ENCODE measurements around the gene ZCCHC24.
A peak's percentile ranks its signal among the peaks of the same experiment; 100 is the strongest.

Gene ZCCHC24

DNA sequence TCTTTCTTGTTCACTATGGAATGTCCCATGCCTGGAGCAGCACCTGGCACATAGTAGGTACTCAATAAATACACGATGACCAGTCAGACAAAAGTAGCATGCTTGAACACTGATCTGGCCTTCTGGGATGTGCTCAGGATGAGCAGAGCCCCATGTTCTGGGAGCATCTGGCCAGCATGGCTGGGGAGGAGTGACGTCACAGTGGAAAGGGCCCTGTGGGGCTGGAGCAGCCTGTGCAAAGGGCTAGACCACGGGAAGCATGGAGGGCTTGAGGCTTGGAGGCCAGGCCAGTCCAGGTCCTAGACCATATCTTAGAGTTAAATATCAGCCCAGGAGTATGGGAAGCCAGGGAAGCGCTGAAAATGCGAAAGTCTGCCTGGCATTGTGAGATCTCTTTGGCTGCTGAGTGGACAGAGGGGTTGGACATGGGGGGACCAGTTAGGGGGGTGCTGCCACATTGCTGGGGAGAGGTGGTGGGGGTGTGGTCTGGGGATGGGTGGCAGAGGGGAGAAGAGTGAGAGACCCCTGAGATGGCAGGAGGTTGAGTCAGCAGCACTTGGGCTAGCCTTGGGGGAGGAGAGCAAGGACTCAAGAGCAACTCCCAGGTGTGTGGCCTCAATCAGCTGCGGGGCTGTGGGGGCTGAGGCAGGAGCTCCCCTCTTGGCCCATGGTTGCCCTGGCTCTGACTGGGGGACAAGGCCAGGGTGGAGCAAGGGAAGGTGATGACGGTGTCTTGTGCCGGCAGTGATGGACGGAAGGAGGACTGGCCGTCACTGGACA, 34.9 kb downstream of the ZCCHC24 start:
- no peak for DNase-seq (ENCODE audit: low read depth)

DNA sequence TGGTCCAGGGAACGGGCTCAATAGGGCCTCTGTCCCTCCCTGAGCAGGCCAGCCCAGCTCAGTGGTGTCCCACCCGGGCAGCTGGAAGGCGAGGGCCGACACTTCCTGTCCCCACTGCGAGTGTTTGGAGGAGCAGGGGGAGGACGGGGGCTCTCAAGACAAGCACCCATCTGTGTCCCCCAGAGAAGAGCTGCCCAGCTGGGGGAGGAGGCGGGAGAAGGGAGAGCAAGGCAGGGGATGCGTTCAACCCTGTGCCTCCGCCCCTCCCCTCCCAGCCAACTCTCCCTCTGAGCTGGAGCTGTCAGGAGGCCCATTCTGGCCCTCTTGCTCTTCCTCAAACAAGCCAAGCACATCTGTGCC, 35.7 kb downstream of the ZCCHC24 start:
- DNase-seq (ENCODE audit: low read depth) = no peak

DNA sequence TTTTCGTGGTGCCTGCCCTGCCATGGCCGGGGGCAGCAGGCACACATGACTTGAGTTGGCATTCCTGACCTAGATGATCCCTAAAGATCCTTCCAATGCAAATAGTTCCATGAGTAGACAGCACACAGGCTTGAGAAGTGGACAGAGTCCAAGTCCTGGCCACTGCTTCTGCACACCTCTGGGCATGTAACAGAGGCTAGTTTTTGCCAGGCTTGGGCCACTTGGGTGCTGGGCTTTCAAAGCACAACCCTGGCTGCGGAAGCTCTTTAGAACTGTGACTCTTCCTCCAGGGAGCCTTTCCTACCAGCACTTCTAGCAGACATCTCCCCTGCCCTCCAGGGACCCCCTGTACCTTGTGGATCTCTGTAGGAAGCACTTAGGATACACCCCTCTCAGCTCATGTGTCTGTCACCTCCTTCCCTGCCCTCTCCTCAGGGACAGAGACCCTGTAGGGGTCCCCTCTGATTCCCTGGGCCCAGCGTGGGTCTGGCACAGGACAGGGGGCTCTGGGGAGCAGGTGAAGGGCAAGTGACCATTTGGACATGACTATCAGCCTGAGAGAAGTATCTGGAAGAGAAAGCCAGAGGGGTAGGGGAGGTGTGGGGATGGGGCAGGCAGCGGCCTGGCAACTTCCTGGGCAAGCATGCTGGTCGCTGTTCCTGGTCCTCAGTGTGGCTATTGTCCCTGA, 36.2 kb downstream of the ZCCHC24 start:
- DNase-seq (ENCODE audit: low read depth) = no peak

DNA sequence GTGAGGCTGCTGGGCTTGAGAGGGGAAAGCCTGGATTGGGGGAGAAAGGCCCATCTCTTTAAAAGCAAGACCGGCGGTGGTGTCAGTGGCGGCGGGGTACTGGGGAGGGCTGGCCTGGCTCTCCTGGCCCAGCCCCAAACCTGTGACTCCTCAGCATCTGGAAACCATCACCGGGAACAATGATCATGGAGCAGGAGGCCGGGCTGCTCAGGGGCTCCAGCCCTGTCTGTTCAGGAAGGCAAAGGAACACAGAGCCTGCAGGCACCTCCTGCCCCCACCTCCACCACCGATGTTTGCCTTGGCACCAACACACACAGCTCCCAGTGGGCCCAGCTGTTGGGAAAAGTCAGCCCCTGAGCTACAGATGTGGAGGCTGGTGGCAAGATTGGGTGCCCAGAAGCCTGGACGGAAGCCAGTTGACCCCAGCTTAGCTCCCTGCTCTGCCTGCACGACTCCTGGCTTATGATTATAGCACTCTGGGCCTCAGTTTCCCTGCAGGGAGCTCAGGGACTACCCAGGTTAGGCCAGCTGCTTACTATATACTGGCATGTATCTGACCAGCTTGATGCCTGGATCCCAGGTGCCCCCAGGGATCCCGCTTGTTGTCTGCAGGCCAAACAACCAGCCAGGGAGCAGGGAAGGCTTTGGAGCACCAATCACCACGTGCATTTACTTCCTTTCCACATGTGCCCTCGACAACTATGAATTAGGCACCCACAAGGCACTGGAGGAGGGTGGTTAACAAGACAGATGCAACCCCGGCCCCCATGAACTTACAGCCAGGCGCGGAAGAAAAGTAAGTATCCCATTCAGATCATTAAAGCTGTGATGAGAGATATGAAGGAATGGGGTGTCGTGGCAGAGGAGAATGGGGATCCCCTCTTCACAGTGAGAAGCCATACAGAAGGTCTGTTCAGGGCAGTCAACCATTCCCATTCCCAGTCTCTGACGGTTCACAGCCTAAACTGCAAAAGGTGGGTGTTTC, 37.3 kb downstream of the ZCCHC24 start:
- no peak for DNase-seq (ENCODE audit: low read depth)

DNA sequence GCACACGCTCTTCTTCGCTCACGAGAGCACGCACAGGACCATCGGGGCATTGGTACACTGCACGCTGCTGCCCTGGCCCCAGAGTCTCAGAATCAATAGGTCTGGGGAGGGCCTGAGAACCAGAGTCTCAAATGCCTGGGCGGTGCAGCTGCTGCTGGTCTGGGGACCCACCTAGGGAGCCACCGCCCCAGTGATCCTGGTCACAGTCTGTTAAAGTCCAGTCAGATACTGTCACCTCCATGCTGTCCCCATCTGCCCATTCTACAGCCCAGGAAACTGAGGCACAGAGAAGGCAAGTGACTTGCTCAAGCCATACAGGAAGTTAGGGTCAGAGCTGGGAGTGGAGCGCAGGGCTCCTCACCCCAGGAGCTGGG, 38.0 kb downstream of the ZCCHC24 start:
- DNase-seq (ENCODE audit: low read depth) = no peak

DNA sequence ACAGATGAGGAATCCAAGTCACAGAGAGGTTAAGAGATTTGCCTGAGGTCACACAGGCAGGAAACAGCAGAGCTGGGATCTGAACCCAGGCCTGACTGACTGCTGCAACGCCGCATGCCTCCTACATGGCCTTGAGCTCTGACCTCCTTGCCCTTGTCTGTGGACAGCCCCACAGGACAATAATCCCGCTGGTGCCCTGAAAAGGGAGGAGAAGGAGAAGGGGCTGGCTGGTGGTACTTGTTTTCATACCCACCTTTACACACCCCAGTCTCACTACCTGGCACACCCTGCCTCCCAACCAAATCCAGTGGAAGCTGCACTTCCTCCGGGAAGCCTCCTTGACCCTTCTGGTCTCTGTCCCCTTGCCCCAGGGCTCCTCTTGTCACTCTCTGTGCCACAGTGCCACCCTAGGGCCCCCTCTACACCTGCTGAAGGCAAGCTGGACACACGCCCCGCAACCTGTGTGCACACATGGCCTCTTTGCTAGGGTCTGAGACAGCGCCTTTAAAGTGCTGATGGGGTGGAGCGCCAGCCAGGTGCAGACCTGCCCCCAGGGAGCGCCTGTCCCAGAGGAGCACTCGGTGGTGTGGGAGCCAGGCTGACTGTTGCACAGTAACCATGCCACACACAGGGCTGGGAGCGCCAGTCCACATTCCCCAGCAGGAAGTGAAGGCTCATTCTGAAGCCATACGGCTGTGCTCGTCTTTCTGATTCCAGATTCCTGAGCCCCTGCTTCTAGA, 38.6 kb downstream of the ZCCHC24 start:
- no peak for DNase-seq (ENCODE audit: low read depth)

DNA sequence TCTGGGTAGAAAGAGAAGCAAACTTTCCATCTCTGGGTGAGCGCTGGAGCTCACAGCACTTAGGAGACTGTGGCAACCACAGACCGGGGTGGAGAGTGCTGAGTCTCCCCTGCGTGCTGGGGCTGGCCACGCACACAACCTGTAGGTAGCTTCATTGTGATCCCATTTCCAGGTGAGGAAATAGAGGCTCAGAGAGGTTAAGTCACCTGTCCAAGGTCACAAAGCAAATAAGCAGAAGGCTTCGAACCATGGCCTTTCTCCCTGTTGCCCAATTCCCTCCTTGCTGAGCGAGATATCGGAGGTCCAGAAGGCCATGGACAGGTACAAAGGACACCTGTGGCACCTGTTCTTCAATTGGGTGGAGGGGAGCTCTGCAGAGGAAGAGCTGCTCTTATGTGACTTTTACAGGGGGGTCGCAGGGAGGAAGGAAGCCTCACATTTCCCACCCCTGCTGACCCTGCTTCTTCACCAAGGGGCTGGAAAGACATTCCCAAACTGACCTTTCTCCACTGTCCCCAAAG, 39.4 kb downstream of the ZCCHC24 start:
- DNase-seq (ENCODE audit: low read depth) = no peak

DNA sequence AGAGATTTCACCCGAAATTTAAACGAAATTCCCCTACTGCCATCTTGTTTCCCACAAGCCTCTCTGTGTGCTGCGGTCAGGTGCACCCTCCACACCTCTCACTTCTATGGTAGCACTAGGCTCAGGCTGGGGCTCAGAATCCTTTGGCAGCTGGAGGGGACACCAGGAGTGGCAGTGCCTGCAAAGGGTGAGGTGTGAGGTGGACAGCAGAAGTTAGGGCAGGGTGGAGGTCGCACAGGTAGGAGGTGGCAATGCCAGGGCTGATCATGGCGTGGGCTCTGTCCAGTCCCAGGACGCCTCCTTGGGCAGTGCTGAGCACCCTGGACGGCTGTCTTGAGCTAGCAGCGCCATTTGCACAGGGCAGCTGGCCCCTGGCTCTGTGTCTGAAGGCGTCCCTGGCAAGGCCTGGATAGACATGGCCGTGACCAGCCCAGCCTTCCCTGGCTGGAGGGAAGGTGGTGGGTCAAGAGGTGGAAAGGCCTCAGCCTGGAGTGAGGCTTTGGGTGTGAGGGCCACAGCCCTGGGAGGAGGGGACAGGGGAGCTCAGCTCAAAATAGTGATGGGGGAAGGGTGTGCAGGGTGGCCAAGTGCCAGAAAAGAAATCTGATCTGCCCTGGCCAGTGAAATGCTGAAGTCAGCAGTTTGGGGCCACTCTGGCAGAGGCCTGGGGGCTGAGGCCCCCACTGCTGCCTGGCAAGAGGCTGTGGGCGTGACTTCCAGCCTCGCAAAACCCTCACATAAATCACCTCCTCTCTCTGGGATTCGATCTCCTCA, 40.0 kb downstream of the ZCCHC24 start:
- DNase-seq (ENCODE audit: low read depth) = no peak

DNA sequence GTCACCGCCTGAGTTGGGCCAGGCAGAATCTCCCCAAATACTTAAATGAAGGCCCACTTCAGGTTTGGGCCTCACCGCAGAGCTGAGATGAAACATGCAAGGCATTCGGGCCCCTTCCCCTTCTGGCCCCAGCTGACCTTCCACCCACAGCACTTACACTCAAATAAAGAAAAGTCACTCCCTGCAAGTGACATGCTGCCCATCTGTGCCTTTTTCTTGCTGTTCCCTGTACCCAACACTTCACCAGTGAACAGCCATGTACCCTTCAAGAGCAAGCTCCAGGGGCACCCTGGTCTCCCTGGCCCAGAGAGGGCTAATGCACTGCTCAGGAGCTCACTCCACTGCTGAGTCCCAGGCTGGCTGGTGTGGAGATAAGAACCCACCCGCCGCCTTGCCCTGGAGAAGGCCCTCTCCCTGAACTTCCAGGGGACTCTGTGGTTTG, 40.7 kb downstream of the ZCCHC24 start:
- DNase-seq (ENCODE audit: low read depth) = no peak

DNA sequence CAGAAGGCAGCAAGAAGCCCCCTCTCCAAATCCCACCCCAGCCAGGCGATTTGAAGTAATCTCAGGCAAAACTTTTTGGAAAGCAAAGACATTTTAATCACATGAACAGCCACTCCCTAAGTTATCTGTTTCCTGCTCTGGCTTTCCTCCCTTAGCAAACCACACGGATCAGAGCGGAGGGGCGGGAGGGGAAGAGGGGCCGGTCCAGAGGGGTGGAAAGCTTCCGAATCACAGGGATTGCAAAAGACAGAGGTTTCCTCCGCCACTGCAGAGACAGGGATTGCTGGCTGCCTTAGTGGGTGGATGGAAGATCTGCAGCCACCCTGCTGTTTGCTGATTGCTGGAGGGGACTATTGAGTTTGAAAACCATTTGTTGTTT, 41.2 kb downstream of the ZCCHC24 start:
- peak; percentile 56 for DNase-seq (ENCODE audit: low read depth)

DNA sequence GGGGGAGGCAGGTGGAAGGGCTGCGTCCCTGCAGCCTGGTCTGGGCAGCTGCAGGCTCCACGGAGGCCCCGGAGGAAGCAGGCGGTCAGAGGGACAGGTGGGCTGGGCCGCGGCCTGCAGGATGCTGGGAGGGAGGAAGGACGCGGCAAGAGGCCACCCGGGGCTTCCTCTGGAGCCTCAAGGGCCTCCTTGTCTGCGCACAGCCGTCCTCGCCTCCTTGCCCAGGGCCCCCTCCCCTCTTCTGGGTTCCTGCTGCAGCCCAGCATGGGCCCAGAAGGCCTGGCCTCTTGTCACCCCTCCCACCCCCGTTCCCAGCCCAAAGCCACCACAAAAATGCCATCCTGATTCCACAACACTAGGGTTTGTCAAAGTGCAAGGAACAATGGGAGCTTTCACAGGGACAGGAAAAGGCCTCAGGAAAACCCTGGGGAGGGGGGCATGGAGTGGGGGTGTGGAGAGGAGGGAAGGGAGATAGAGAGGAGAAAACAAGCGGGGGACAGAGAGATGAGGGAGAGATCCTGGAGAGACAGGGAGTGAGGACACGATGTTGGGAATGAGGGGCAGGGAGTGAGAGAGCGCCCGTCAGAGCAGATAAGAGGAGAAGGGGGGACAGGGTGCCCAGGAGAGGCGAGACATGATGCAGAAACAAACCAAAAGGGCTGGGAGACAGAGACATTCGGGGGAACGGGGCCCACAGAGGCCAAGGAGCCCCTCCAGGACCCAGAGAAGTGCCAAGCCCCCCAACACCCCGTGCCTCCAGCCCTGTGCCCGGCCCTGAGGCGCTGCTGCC, 41.8 kb downstream of the ZCCHC24 start:
- DNase-seq (ENCODE audit: low read depth) = peak; percentile 57

DNA sequence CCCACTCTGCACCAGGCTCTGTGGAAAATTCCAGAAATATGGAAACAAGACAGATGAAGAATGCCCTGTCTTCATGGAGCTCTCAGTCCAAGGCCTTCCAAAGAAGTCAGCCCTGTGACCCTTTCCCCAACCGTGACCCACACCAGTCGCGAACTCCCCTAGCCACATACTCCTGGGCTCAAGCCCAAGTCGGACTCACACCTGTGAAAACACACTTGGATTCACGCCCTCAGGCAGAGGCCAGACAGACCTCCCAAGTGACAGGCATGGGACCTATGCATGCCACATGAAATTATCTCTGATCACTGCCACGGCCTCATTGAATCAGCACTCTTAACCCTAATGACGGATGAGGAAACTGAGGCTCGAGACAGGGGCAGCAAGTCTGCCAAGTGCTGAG, 42.5 kb downstream of the ZCCHC24 start:
- DNase-seq (ENCODE audit: low read depth) = no peak

DNA sequence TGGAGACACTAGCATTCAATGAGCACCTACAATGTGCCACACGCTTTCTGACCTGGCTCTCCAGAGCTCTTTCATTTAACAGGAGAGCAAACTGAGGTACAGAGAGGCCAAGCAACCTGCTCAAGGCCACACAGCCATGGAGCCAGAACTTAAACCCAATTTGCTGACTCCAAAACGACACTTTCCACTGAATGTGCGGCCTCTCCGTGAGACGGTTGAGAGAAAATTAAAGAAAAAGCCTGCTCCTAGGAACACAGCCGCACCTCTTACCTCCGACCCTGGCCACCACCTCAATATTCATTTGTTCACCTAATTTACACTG, 42.8 kb downstream of the ZCCHC24 start:
- DNase-seq (ENCODE audit: low read depth) = no peak

DNA sequence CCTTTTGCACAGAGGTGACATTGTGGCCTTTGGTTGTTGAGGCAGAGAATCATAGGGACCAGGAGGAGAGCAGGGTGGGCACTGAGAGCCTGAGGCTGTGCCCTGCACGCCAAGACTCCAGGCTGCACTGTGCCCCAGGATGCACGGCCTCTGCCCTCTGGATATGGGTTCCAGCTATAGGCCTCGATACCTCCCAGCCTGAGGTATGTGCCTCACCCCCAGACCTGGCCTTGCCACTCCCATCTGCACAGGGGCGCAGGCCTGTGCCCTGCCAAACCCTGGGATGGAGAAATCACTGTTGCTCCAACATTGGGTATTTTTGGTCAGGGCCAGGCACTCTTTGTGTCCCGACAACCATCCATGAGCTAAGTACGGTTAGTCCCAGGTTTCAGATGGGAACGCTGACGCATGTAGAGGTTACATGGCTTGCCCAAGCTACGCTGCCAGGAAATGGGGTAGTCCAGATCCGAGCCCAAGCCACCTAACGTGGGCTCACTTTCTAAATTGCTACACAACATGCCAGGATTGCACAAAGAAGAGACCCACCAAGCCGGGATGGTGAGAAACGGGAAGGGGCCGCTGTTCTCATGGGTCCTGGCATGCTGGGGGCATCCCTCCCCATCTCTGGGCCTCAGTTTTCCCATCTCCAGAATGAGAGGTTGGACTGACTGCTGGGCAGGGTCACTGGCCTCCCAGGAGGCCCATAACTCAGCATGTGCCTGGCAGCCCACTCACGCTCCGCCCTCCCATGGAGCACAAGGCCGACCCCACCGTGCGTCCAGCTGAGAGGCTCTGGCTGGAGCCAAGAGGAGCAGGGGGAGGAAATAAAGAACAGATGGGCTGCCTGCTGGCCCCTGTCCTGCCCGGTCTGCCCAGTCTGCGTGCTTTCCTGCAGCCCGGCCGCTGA, 44.2 kb downstream of the ZCCHC24 start:
- no peak for DNase-seq (ENCODE audit: low read depth)

DNA sequence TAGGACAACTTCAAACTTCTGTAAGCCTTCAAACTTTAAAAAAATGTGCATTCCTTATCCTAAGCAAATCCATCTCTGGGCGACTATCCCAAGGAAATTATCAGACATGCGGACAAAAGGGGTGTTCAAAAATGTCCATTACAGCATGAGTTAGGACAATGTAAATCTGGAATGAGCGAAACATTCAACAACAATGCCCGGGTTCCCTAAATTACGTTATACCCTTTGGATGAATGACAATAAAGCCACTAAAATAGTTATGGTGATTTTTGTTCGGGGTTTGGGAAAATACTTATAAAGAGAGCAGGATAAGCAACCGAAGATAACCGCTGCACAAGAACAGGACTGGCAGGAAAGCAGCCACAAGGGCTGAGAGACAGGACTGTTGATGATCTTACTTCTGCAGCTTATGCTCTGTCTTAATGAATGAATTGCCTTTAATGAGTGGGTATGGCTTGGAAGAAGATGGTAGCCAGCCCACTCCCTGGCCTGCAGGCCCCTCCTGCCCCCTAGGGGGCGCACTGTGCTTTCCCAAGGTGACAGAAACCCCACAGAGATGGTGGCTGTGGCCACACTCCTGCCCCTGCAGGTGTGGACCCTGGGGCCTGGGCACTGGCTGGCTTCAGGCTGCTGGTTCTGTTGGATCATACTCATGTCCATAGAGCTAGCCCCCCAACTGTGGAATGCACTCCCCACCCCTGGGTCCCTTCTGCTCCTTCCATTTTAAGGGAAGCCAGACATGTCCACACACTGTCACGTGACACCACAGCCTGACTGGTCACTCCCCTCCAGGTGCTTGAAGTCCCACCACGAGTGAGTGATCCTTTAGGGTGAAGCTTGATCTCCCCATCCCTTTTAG, 45.0 kb downstream of the ZCCHC24 start:
- no peak for DNase-seq (ENCODE audit: low read depth)

DNA sequence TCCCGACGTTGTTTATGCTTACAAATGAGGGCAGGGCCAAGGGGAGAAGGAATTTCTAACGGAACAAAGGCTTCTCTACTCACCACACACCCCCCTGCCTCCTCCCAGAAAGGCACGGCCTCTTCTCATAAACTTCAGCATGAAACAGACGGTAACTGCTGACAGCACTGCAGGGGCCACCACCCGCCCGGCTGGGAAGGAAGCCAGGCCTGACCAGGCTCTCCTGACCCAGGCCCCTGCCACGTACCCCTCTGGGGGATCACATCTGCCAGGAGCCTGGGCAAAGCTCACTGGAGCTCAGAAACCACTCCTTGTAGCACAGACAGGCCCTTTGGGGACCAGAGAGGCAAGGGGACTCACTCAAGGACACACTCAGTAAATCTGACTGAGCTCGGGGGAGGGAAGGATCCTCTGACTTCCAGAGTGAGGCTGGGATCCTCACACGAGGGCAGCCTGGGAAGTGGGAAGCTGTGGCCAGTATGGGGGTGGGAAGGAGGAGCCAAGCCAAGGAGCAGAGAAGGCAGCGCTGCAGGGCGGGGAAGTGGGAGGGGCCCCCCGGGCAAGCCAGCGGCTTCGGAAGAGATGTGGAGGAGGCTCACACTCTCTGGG, 46.1 kb downstream of the ZCCHC24 start:
- peak; percentile 61 for DNase-seq (ENCODE audit: low read depth)

DNA sequence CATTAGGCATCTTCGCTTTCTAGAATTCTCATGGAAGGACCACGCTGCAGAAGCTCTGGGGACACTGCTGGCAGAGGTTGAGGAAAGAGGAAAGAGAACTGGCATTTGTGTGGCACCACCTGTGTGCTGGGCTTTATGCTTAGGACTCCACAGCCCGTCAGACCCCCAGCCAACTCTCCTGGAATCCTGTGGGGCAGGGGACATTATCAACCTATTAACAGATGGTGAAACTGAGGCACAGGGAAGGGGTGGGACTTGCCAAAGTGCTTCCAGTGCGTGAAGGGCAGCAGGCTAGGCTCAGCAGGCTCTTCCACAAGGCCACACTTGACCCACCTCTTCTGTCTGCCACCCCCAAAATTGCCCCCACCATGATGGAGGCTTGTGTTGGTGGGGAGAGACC, 46.8 kb downstream of the ZCCHC24 start:
- no peak for DNase-seq (ENCODE audit: low read depth)

Measured in CMK (cell line).